Central memory CD8-positive, alpha-beta T cell (primary cell): ENCODE measurements around the gene FAM3A.
A peak's percentile ranks its signal among the peaks of the same experiment; 100 is the strongest.

Experiments
- ATAC-seq: fragments of 150-1000 bp; cut with Tn5 transposase; replicated peaks from 2 replicates; pipeline ENCODE4 v1.10.0; 2022; ENCODE audit warnings: mild to moderate bottlenecking, moderate FRiP score, moderate number of reproducible peaks; ENCODE audit not compliant: poor library complexity, severe bottlenecking; ENCODE audit errors: extremely low read depth
- DNase-seq, 2 donors: peaks; one replicate each; pipeline ENCODE4 v3.0.0; 2021; ENCODE audit warnings: low spot score in 2 of 2
- H3K27ac Mint-ChIP-seq: one replicate; pipeline ENCODE4 v1.8.0; 2022; ENCODE audit warnings: low read depth, mild to moderate bottlenecking, moderate library complexity, mixed read lengths
- H3K27me3 Mint-ChIP-seq: one replicate; pipeline ENCODE4 v1.8.0; 2022; ENCODE audit warnings: mixed read lengths
- H3K36me3 Mint-ChIP-seq: one replicate; pipeline ENCODE4 v1.8.0; 2022; ENCODE audit warnings: mild to moderate bottlenecking, moderate library complexity, mixed read lengths; ENCODE audit not compliant: insufficient read depth
- H3K4me1 Mint-ChIP-seq: one replicate; pipeline ENCODE4 v1.8.0; 2022; ENCODE audit warnings: mixed read lengths
- H3K4me3 Mint-ChIP-seq: one replicate; pipeline ENCODE4 v1.8.0; 2022; ENCODE audit warnings: mild to moderate bottlenecking, moderate library complexity, mixed read lengths
- H3K9me3 Mint-ChIP-seq: one replicate; pipeline ENCODE4 v1.8.0; 2022; ENCODE audit warnings: mixed read lengths

Gene FAM3A

GRCh38 chrX:154526901-154527675 is 11.1 kb upstream of the FAM3A start:
- Mint-ChIP-seq H3K27ac (no peak overlapping the region), H3K9me3 (no peaks in the 10 kb centered on the region), H3K27me3 (no peaks in the 10 kb centered on the region), H3K4me1 (peaks cover 12% of the 10 kb centered on the region), H3K4me3 (no peak overlapping the region), H3K36me3 (peaks cover 5% of the 10 kb centered on the region)
- ATAC-seq (peak; percentile 65), DNase-seq (no peak)

- Mint-ChIP-seq H3K36me3 (peaks cover 4% of the 10 kb centered on the region), H3K27ac (no peak overlapping the region), H3K4me1 (peaks cover 12% of the 10 kb centered on the region), H3K4me3 (no peak overlapping the region), H3K9me3 (no peaks in the 10 kb centered on the region), H3K27me3 (no peaks in the 10 kb centered on the region)
- no peak for DNase-seq
- ATAC-seq = no peak
These were observed 9.8 kb upstream of the FAM3A start for GRCh38 chrX:154525606-154526490.

- H3K27ac Mint-ChIP-seq = no peak overlapping the region
- no peak for ATAC-seq
These were observed 3.4 kb upstream of the FAM3A start for GRCh38 chrX:154519389-154519788.

GRCh38 chrX:154517101-154517781 is 1.2 kb upstream of the FAM3A start:
- Mint-ChIP-seq H3K4me1 (peaks cover 14% of the 10 kb centered on the region), H3K9me3 (no peaks in the 10 kb centered on the region), H3K36me3 (peaks cover 2% of the 10 kb centered on the region), H3K27me3 (no peaks in the 10 kb centered on the region), H3K27ac (no peak overlapping the region), H3K4me3 (no peak overlapping the region)
- ATAC-seq = no peak
- DNase-seq = no peak

More at GRCh38 chrX:154519389-154519788, 3.4 kb upstream of the FAM3A start:
- Mint-ChIP-seq H3K4me1 (peaks cover 6% of the 10 kb centered on the region), H3K36me3 (no peaks in the 10 kb centered on the region), H3K4me3 (no peak overlapping the region), H3K9me3 (no peaks in the 10 kb centered on the region), H3K27me3 (no peaks in the 10 kb centered on the region)
- no peak for DNase-seq

- peak; percentile 55 for ATAC-seq
- H3K4me1 Mint-ChIP-seq = peaks cover 15% of the 10 kb centered on the region
These were observed 646 bp upstream of the FAM3A start for GRCh38 chrX:154516656-154517100.

GRCh38 chrX:154515090-154515965 is 704 bp downstream of the FAM3A start:
- DNase-seq (no peak), ATAC-seq (no peak)
- Mint-ChIP-seq H3K27me3 (no peaks in the 10 kb centered on the region), H3K9me3 (no peaks in the 10 kb centered on the region), H3K4me1 (peaks cover 26% of the 10 kb centered on the region), H3K27ac (peak overlapping the region; percentile 76), H3K36me3 (peaks cover 2% of the 10 kb centered on the region), H3K4me3 (peak overlapping the region; percentile 78)

More at GRCh38 chrX:154516656-154517100, 646 bp upstream of the FAM3A start:
- H3K9me3 Mint-ChIP-seq = no peaks in the 10 kb centered on the region
- H3K27me3 Mint-ChIP-seq = no peaks in the 10 kb centered on the region
- DNase-seq = peak in 1 of 2 donors; percentile 9
- H3K4me3 Mint-ChIP-seq = peak overlapping the region; percentile 78
- H3K36me3 Mint-ChIP-seq = peaks cover 2% of the 10 kb centered on the region
- peak overlapping the region; percentile 74 for H3K27ac Mint-ChIP-seq

GRCh38 chrX:154513716-154514115 is 2.3 kb downstream of the FAM3A start:
- Mint-ChIP-seq H3K4me3 (peak overlapping the region; percentile 7), H3K27ac (no peak overlapping the region), H3K27me3 (no peaks in the 10 kb centered on the region)

GRCh38 chrX:154512879-154513553 is 3.0 kb downstream of the FAM3A start:
- no peak overlapping the region for H3K27ac Mint-ChIP-seq
- no peaks in the 10 kb centered on the region for H3K27me3 Mint-ChIP-seq
- no peak overlapping the region for H3K4me3 Mint-ChIP-seq

More at GRCh38 chrX:154513716-154514115, 2.3 kb downstream of the FAM3A start:
- Mint-ChIP-seq H3K4me1 (peaks cover 26% of the 10 kb centered on the region), H3K9me3 (no peaks in the 10 kb centered on the region), H3K36me3 (peaks cover 2% of the 10 kb centered on the region)
- DNase-seq = no peak
- ATAC-seq = no peak

GRCh38 chrX:154511761-154512160 is 4.3 kb downstream of the FAM3A start:
- peaks cover 26% of the 10 kb centered on the region for H3K4me1 Mint-ChIP-seq
- no peaks in the 10 kb centered on the region for H3K9me3 Mint-ChIP-seq
- H3K27ac Mint-ChIP-seq = no peak overlapping the region
- H3K36me3 Mint-ChIP-seq = peaks cover 5% of the 10 kb centered on the region
- H3K27me3 Mint-ChIP-seq = no peaks in the 10 kb centered on the region
- DNase-seq = no peak
- ATAC-seq = no peak
- no peak overlapping the region for H3K4me3 Mint-ChIP-seq

More at GRCh38 chrX:154512879-154513553, 3.0 kb downstream of the FAM3A start:
- Mint-ChIP-seq H3K9me3 (no peaks in the 10 kb centered on the region), H3K4me1 (peaks cover 26% of the 10 kb centered on the region), H3K36me3 (peaks cover 2% of the 10 kb centered on the region)
- no peak for ATAC-seq
- DNase-seq = no peak

GRCh38 chrX:154509455-154509854 is 6.6 kb downstream of the FAM3A start:
- ATAC-seq (no peak), DNase-seq (no peak)
- H3K4me1 Mint-ChIP-seq = peaks cover 20% of the 10 kb centered on the region
- no peak overlapping the region for H3K4me3 Mint-ChIP-seq
- H3K27me3 Mint-ChIP-seq = no peaks in the 10 kb centered on the region
- no peaks in the 10 kb centered on the region for H3K9me3 Mint-ChIP-seq
- H3K27ac Mint-ChIP-seq = no peak overlapping the region
- H3K36me3 Mint-ChIP-seq = peaks cover 9% of the 10 kb centered on the region

- no peaks in the 10 kb centered on the region for H3K9me3 Mint-ChIP-seq
- ATAC-seq = no peak
- peaks cover 8% of the 10 kb centered on the region for H3K36me3 Mint-ChIP-seq
- no peak for DNase-seq
- no peak overlapping the region for H3K27ac Mint-ChIP-seq
- no peaks in the 10 kb centered on the region for H3K27me3 Mint-ChIP-seq
- peaks cover 13% of the 10 kb centered on the region for H3K4me1 Mint-ChIP-seq
- no peak overlapping the region for H3K4me3 Mint-ChIP-seq
These were observed 7.7 kb downstream of the FAM3A start for GRCh38 chrX:154508384-154508745.
